Islet precursor cell (in vitro differentiated cells): Measurements from ENCODE around the gene SHISA9.
A peak's percentile ranks its signal among the peaks of the same experiment; 100 is the strongest.

Experiments used
- DNase-seq: peaks from one replicate; pipeline ENCODE4 v3.0.0-alpha.2; 2018

SHISA9 gene

GRCh38 chr16:13127144-13127543, 225.7 kb downstream of the SHISA9 start:
- no peak for DNase-seq

- DNase-seq, result no peak
Measured at GRCh38 chr16:13130586-13130985, 229.2 kb downstream of the SHISA9 start.

GRCh38 chr16:13134836-13135235, 233.4 kb downstream of the SHISA9 start:
- no peak for DNase-seq

- DNase-seq, result no peak
Measured at GRCh38 chr16:13136901-13137300, 235.5 kb downstream of the SHISA9 start.

GRCh38 chr16:13138528-13138927, 237.1 kb downstream of the SHISA9 start:
- no peak for DNase-seq

- no peak for DNase-seq
Measured at GRCh38 chr16:13139661-13140241, 238.4 kb downstream of the SHISA9 start.

GRCh38 chr16:13143551-13143950, 242.2 kb downstream of the SHISA9 start:
- DNase-seq, result no peak

- DNase-seq, result no peak
Measured at GRCh38 chr16:13146829-13147228, 245.4 kb downstream of the SHISA9 start.

- no peak for DNase-seq
Measured at GRCh38 chr16:13148294-13148693, 246.9 kb downstream of the SHISA9 start.

GRCh38 chr16:13148836-13149235, 247.4 kb downstream of the SHISA9 start:
- DNase-seq, result no peak

GRCh38 chr16:13150181-13150885, 248.9 kb downstream of the SHISA9 start:
- no peak for DNase-seq

- DNase-seq, result peak; percentile 27
Measured at GRCh38 chr16:13153696-13154095, 252.3 kb downstream of the SHISA9 start.

- no peak for DNase-seq
Measured at GRCh38 chr16:13154799-13155198, 253.4 kb downstream of the SHISA9 start.

GRCh38 chr16:13155377-13155776, 254.0 kb downstream of the SHISA9 start:
- DNase-seq, result no peak

- no peak for DNase-seq
Measured at GRCh38 chr16:13155780-13156179, 254.4 kb downstream of the SHISA9 start.

- DNase-seq, result no peak
Measured at GRCh38 chr16:13157082-13157481, 255.7 kb downstream of the SHISA9 start.

- no peak for DNase-seq
Measured at GRCh38 chr16:13158427-13158826, 257.0 kb downstream of the SHISA9 start.

- DNase-seq, result no peak
Measured at GRCh38 chr16:13165024-13165423, 263.6 kb downstream of the SHISA9 start.

- DNase-seq, result no peak
Measured at GRCh38 chr16:13168091-13168572, 266.7 kb downstream of the SHISA9 start.

- no peak for DNase-seq
Measured at GRCh38 chr16:13171313-13171712, 269.9 kb downstream of the SHISA9 start.

- no peak for DNase-seq
Measured at GRCh38 chr16:13176711-13177110, 275.3 kb downstream of the SHISA9 start.

GRCh38 chr16:13178318-13178717, 276.9 kb downstream of the SHISA9 start:
- DNase-seq, result no peak

GRCh38 chr16:13181432-13181831, 280.0 kb downstream of the SHISA9 start:
- no peak for DNase-seq

GRCh38 chr16:13186813-13187212, 285.4 kb downstream of the SHISA9 start:
- no peak for DNase-seq

- no peak for DNase-seq
Measured at GRCh38 chr16:13189250-13189649, 287.9 kb downstream of the SHISA9 start.
